Fibroblast of lung (primary cell): ENCODE data around the gene UGGT1. TPM values are rescaled to one million over a fixed set of nuclear protein-coding genes. Genes with fewer than 3 reads are reported as not detected.
A peak's percentile ranks its signal among the peaks of the same experiment; 100 is the strongest.

Experiments used
- DNase-seq, 2 donors: peaks; one replicate each; pipeline versions ENCODE4 v3.0.0 to v3.0.0-alpha.2; 2010; ENCODE audit warnings: low read depth in 2 of 2
- H2AFZ ChIP-seq: 2 replicates; pipeline ENCODE4 v1.5.1; 2012; ENCODE audit warnings: low read length, control low read depth, inconsistent platforms
- H3K27ac ChIP-seq: 2 replicates; pipeline ENCODE4 v1.5.1; 2011; ENCODE audit warnings: low read length, control low read depth; ENCODE audit not compliant: insufficient read depth
- H3K27me3 ChIP-seq: 2 replicates; pipeline ENCODE4 v1.5.1; 2011; ENCODE audit warnings: mild to moderate bottlenecking, low read length; ENCODE audit not compliant: control insufficient read depth, insufficient read depth
- H3K36me3 ChIP-seq: 2 replicates; pipeline ENCODE4 v1.5.1; 2011; ENCODE audit warnings: low read length; ENCODE audit not compliant: control insufficient read depth, insufficient read depth
- H3K4me1 ChIP-seq: 2 replicates; pipeline ENCODE4 v1.5.1; 2011; ENCODE audit warnings: low read length; ENCODE audit not compliant: control insufficient read depth, insufficient read depth; ENCODE audit errors: extremely low read depth
- H3K4me2 ChIP-seq: 2 replicates; pipeline ENCODE4 v1.5.1; 2011; ENCODE audit warnings: low read length, control low read depth; ENCODE audit not compliant: insufficient read depth; ENCODE audit errors: extremely low read depth
- H3K4me3 ChIP-seq, 4 experiments: fragments of 200-600 bp in 1 of 4; sonication (generic) in 1 of 4; replicated peaks in 1 of 4; 2 replicates each; pipeline ENCODE4 v1.5.1; 2011 to 2016; ENCODE audit warnings: low read length in 4 of 4, low read depth in 3 of 4, mild to moderate bottlenecking in 3 of 4, control low read depth in 2 of 4, inconsistent platforms in 1 of 4, mixed read lengths in 1 of 4; ENCODE audit not compliant: insufficient read depth in 1 of 4; ENCODE audit errors: control extremely low read depth in 1 of 4
- H3K79me2 ChIP-seq: 2 replicates; pipeline ENCODE4 v1.5.1; 2012; ENCODE audit warnings: mild to moderate bottlenecking, low read length, inconsistent platforms; ENCODE audit not compliant: control insufficient read depth, insufficient read depth
- H3K9ac ChIP-seq: 2 replicates; pipeline ENCODE4 v1.5.1; 2011; ENCODE audit warnings: mild to moderate bottlenecking, low read length, control low read depth; ENCODE audit not compliant: insufficient read depth
- H3K9me3 ChIP-seq: 2 replicates; pipeline ENCODE4 v1.5.1; 2012; ENCODE audit warnings: low read depth, low read length; ENCODE audit not compliant: control insufficient read depth, insufficient read depth
- H4K20me1 ChIP-seq: 2 replicates; pipeline ENCODE4 v1.5.1; 2011; ENCODE audit warnings: low read length; ENCODE audit not compliant: control insufficient read depth, insufficient read depth; ENCODE audit errors: extremely low read depth
- EZH2 ChIP-seq: IDR thresholded peaks from 2 replicates; pipeline ENCODE4 v1.5.1; 2012; ENCODE audit warnings: low read length, control low read depth, mild to moderate bottlenecking; ENCODE audit errors: missing control alignments
- polyA plus RNA-seq, 2 donors: library from polyadenylated mRNA; depleted of rRNA in 1 of 2; stranded (reverse) in 1 of 2; unstranded in 1 of 2; fragments of >200 nt; gene quantifications; 2 replicates each; pipeline ENCODE4 v1.2.1, GENCODE V29; 2011 to 2012; ENCODE audit warnings: missing spikeins in 1 of 2
- total RNA-seq: library from RNA; depleted of rRNA; stranded (reverse); fragments of >200 nt; gene quantifications from 2 replicates; pipeline ENCODE4 v1.2.1, GENCODE V29; 2014
- TF ChIP-seq, protein P1 (sequence below), 2 donors: IDR thresholded peaks in 1 of 2; conservative IDR thresholded peaks in 1 of 2; 1 replicate in 1 of 2; 2 replicates in 1 of 2; pipeline ENCODE4 v1.5.1; 2011 to 2012; ENCODE audit warnings: low read length in 2 of 2, control low read depth in 1 of 2, inconsistent platforms in 1 of 2, low read depth in 1 of 2, mild to moderate bottlenecking in 1 of 2

The UGGT1 gene
- total and polyA plus RNA-seq, 2 donors (not counting 1 experiment from before 2014, with no cell fraction given): 59.3 to 87.9 TPM

- Histone ChIP-seq H2AFZ (no peak overlapping the region), H3K79me2 (no peaks in the 10 kb centered on the region), H3K36me3 (peaks cover 16% of the 10 kb centered on the region), H3K9me3 (no peaks in the 10 kb centered on the region), H3K9ac (no peak overlapping the region), H3K27me3 (no peaks in the 10 kb centered on the region), H3K4me3 (no peak overlapping the region), H3K27ac (no peak overlapping the region), H4K20me1 (no peaks in the 10 kb centered on the region), H3K4me2 (no peak overlapping the region), H3K4me1 (peaks cover 5% of the 10 kb centered on the region)
- no peak for DNase-seq
- no peak for TF ChIP-seq EZH2
- TF ChIP-seq, protein P1, sequence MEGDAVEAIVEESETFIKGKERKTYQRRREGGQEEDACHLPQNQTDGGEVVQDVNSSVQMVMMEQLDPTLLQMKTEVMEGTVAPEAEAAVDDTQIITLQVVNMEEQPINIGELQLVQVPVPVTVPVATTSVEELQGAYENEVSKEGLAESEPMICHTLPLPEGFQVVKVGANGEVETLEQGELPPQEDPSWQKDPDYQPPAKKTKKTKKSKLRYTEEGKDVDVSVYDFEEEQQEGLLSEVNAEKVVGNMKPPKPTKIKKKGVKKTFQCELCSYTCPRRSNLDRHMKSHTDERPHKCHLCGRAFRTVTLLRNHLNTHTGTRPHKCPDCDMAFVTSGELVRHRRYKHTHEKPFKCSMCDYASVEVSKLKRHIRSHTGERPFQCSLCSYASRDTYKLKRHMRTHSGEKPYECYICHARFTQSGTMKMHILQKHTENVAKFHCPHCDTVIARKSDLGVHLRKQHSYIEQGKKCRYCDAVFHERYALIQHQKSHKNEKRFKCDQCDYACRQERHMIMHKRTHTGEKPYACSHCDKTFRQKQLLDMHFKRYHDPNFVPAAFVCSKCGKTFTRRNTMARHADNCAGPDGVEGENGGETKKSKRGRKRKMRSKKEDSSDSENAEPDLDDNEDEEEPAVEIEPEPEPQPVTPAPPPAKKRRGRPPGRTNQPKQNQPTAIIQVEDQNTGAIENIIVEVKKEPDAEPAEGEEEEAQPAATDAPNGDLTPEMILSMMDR (conservative IDR thresholded peaks at IDR 0.05 in 1 of 2, IDR thresholded peaks at IDR 0.05 in 1 of 2; ENCODE audit: low read depth in 1 of 2, low read length in 2 of 2): no peak
Observed at GRCh38 chr2:128177315-128177714, 86.3 kb downstream of the UGGT1 start.

GRCh38 chr2:128178149-128178649, 87.2 kb downstream of the UGGT1 start:
- DNase-seq: no peak
- H3K4me3 ChIP-seq: no peak overlapping the region
- H2AFZ ChIP-seq: no peak overlapping the region
- H3K27ac ChIP-seq: no peak overlapping the region
- peaks cover 5% of the 10 kb centered on the region for H3K4me1 ChIP-seq
- H3K36me3 ChIP-seq: peaks cover 12% of the 10 kb centered on the region
- H4K20me1 ChIP-seq: no peaks in the 10 kb centered on the region
- H3K79me2 ChIP-seq: no peaks in the 10 kb centered on the region
- H3K9ac ChIP-seq: no peak overlapping the region
- TF ChIP-seq EZH2: no peak
- TF ChIP-seq, protein P1 (conservative IDR thresholded peaks at IDR 0.05 in 1 of 2, IDR thresholded peaks at IDR 0.05 in 1 of 2; ENCODE audit: low read depth in 1 of 2, low read length in 2 of 2): no peak
- no peaks in the 10 kb centered on the region for H3K9me3 ChIP-seq
- no peak overlapping the region for H3K4me2 ChIP-seq
- H3K27me3 ChIP-seq: no peaks in the 10 kb centered on the region

GRCh38 chr2:128178650-128179460, 87.9 kb downstream of the UGGT1 start:
- H4K20me1 ChIP-seq: no peaks in the 10 kb centered on the region
- no peak overlapping the region for H3K4me2 ChIP-seq
- H2AFZ ChIP-seq: no peak overlapping the region
- H3K27ac ChIP-seq: peak overlapping the region; percentile 24
- H3K9me3 ChIP-seq: no peaks in the 10 kb centered on the region
- H3K9ac ChIP-seq: no peak overlapping the region
- TF ChIP-seq, protein P1 (conservative IDR thresholded peaks at IDR 0.05 in 1 of 2, IDR thresholded peaks at IDR 0.05 in 1 of 2; ENCODE audit: low read depth in 1 of 2, low read length in 2 of 2): peak; percentile 93 to 96
- no peak for TF ChIP-seq EZH2
- H3K4me3 ChIP-seq: no peak overlapping the region
- H3K4me1 ChIP-seq: peaks cover 9% of the 10 kb centered on the region
- H3K36me3 ChIP-seq: peaks cover 12% of the 10 kb centered on the region
- no peaks in the 10 kb centered on the region for H3K27me3 ChIP-seq
- DNase-seq: peak; percentile 69 to 88
- H3K79me2 ChIP-seq: no peaks in the 10 kb centered on the region
